ENCODE data around the gene TMEM121B.

The TMEM121B gene

GRCh38 chr22:17086788-17087497 is 34.2 kb downstream of the TMEM121B start:
- DNase-seq: no peak

- no peak for DNase-seq
Observed at GRCh38 chr22:17086296-17086695, 34.9 kb downstream of the TMEM121B start.

DNA sequence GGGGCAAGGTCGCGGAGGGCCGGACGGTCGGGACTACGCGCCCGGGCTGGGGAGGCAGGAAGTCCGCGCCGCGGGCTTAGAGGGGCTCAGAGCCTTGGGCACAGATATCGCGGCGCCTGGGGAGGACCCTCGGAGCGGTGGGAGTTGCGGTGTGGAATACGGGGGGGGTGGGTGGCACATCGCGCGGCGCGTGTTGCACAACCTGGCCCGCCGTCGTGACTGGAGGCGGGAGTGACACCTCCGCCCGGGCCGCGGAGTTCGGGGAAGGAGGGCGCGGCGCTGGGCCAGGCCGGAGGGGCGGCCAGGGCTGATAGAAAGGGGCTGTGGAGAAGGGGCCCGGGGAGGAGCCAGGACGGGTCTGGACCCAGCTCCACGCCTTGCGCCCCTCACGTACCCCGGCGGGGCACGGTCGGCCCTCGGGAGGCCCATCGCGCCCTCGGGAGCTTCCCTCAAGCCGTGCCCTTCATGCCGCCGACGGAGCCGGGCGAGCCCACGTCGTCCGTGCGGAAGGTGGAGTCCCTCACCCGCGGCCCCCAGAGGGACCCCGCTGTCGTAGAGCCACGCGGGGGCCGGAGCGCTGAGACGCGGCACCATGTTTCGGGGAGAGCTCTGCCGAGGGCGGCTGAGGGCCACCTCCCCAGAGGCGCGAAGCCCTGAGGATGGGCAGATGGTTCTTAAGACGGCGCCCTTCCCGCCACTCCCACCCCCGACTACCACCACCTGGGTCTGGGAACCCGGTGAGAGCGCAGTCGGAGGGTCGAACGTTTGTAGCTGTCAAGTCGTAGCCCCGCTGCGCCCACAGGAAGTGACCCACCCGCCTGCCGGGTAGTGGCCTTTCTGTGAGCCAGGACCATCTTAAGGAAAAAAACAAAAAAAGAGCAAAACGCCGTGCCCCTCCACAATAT is 35.6 kb downstream of the TMEM121B start:
- DNase-seq: no peak

GRCh38 chr22:17084554-17085276 is 36.4 kb downstream of the TMEM121B start, which contains the start of gene IL17RA:
TSS of gene IL17RA (plus strand) at chr22:17085000. CDS start at chr22:17085092, 92 bp downstream.
- peak; percentile 94 for DNase-seq

GRCh38 chr22:17083811-17084441 is 37.2 kb downstream of the TMEM121B start:
- no peak for DNase-seq

GRCh38 chr22:17083255-17083654 is 37.9 kb downstream of the TMEM121B start:
- DNase-seq: no peak

DNA sequence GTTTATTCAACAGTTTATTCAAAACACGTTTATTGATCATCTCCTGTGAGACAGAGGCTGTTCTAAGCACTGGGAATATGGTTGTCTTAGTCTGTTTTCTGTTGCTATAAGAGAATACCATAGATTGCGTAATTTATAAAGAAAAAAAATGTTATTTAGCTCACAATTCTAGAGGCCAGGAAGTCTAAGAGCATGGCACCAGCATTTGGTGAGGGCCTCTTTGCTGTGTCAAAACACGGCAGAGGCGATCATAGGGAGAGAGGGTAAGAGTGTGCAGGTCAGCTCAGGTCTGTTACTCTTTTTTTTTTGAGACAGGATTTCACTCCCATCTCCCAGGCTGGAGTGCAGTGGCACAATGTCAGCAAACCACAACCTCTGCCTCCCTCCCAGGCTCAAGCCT is 41.6 kb downstream of the TMEM121B start:
- no peak for DNase-seq

- no peak for DNase-seq
Observed at GRCh38 chr22:17077255-17077654, 43.9 kb downstream of the TMEM121B start.

DNA sequence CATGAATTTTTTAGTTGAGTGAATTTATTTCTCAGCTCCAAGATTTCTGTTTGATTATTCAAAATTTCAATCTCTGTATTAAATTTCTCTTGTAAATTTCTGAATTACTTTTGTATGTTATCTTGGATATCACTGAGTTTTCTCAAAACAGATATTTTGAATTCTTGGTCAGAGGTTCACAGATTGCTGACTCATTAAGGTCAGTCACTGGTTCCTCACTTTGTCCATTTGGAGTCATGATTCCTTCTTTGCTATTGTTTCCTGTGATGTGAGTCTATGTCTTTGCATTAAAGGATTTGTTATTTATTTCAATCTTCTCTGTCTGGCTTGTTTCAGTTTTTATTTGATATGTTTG is 46.5 kb downstream of the TMEM121B start:
- no peak for DNase-seq

DNA sequence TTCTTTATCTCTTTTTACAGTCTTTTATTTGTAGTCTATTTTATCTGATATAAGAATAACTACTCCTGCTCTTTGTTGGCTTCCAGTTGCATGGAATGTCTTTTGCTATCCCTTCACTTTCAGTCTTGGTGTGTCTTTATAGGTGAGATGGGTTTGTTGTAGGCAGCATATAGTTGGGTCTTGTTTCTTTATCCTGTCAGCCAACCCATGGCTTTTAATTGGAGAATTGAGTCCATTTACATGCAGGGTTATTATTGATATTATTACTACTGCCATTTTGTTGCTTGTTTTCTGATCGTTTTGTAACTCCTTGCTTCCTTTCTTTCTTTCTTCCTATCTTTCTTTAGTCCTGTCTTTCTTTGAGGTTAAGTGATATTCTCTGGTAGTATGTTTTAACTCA is 48.3 kb downstream of the TMEM121B start:
- no peak for DNase-seq

Data from activated gamma-delta T cell treated with Interleukin-2 at 50 U/mL for 16 hours (primary cell).